ENCODE data around the gene PLCH1.
"Not testable (repeated sequence)": the region's sequence is repeated elsewhere in the genome, so short reads cannot be mapped to it uniquely, and the experiment has no call there.

Gene PLCH1

GRCh38 chr3:155643581-155644165 lies 101.2 kb downstream of the PLCH1 start:
- no peak for ATAC-seq (replicated peaks; ENCODE audit: extremely low read depth, poor library complexity, severe bottlenecking)
- no peaks in the 10 kb centered on the region for H3K36me3 Mint-ChIP-seq (ENCODE audit: insufficient read depth)
- H3K9me3 Mint-ChIP-seq: no peaks in the 10 kb centered on the region
- H3K4me1 Mint-ChIP-seq: no peaks in the 10 kb centered on the region
- no peak overlapping the region for H3K4me3 Mint-ChIP-seq
- no peak overlapping the region for H3K27ac Mint-ChIP-seq (ENCODE audit: low read depth)
- no peak for DNase-seq (ENCODE audit: low spot score in 2 of 2)
- H3K27me3 Mint-ChIP-seq: no peaks in the 10 kb centered on the region

GRCh38 chr3:155641956-155642355 lies 102.9 kb downstream of the PLCH1 start:
- ATAC-seq (replicated peaks; ENCODE audit: extremely low read depth, poor library complexity, severe bottlenecking): no peak
- Mint-ChIP-seq H3K4me3 (no peak overlapping the region), H3K36me3 (ENCODE audit: insufficient read depth) (no peaks in the 10 kb centered on the region), H3K4me1 (no peaks in the 10 kb centered on the region), H3K27ac (ENCODE audit: low read depth) (no peak overlapping the region), H3K9me3 (no peaks in the 10 kb centered on the region), H3K27me3 (no peaks in the 10 kb centered on the region)
- no peak for DNase-seq (ENCODE audit: low spot score in 2 of 2)

GRCh38 chr3:155640098-155640497 lies 104.8 kb downstream of the PLCH1 start:
- Mint-ChIP-seq H3K4me1 (no peaks in the 10 kb centered on the region), H3K9me3 (no peaks in the 10 kb centered on the region), H3K4me3 (no peak overlapping the region), H3K27me3 (no peaks in the 10 kb centered on the region), H3K27ac (ENCODE audit: low read depth) (no peak overlapping the region), H3K36me3 (ENCODE audit: insufficient read depth) (no peaks in the 10 kb centered on the region)
- DNase-seq (ENCODE audit: low spot score in 2 of 2) (no peak), ATAC-seq (replicated peaks; ENCODE audit: extremely low read depth, poor library complexity, severe bottlenecking) (no peak)

- Mint-ChIP-seq H3K4me1 (no peaks in the 10 kb centered on the region), H3K4me3 (no peak overlapping the region), H3K9me3 (no peaks in the 10 kb centered on the region), H3K27ac (ENCODE audit: low read depth) (no peak overlapping the region), H3K27me3 (no peaks in the 10 kb centered on the region), H3K36me3 (ENCODE audit: insufficient read depth) (no peaks in the 10 kb centered on the region)
- DNase-seq (ENCODE audit: low spot score in 2 of 2) (no peak), ATAC-seq (replicated peaks; ENCODE audit: extremely low read depth, poor library complexity, severe bottlenecking) (no peak)
These were observed 105.3 kb downstream of the PLCH1 start for GRCh38 chr3:155639462-155640055.

GRCh38 chr3:155638461-155638860 lies 106.4 kb downstream of the PLCH1 start:
- ATAC-seq (replicated peaks; ENCODE audit: extremely low read depth, poor library complexity, severe bottlenecking); H3K27me3 Mint-ChIP-seq; H3K4me3 Mint-ChIP-seq; DNase-seq (ENCODE audit: low spot score in 2 of 2); H3K36me3 Mint-ChIP-seq (ENCODE audit: insufficient read depth); H3K27ac Mint-ChIP-seq (ENCODE audit: low read depth); H3K4me1 Mint-ChIP-seq; H3K9me3 Mint-ChIP-seq: not testable (repeated sequence)

- ATAC-seq (replicated peaks; ENCODE audit: extremely low read depth, poor library complexity, severe bottlenecking): no peak
These were observed 107.3 kb downstream of the PLCH1 start for GRCh38 chr3:155637567-155637966.

GRCh38 chr3:155635056-155635455 lies 109.8 kb downstream of the PLCH1 start:
- Mint-ChIP-seq H3K4me1 (no peaks in the 10 kb centered on the region), H3K36me3 (ENCODE audit: insufficient read depth) (no peaks in the 10 kb centered on the region), H3K27ac (ENCODE audit: low read depth) (peak overlapping the region; percentile 7), H3K27me3 (peaks cover 13% of the 10 kb centered on the region), H3K4me3 (no peak overlapping the region), H3K9me3 (no peaks in the 10 kb centered on the region)
- DNase-seq (ENCODE audit: low spot score in 2 of 2): no peak
- no peak for ATAC-seq (replicated peaks; ENCODE audit: extremely low read depth, poor library complexity, severe bottlenecking)

More at GRCh38 chr3:155637567-155637966, 107.3 kb downstream of the PLCH1 start:
- Mint-ChIP-seq H3K9me3 (no peaks in the 10 kb centered on the region), H3K27ac (ENCODE audit: low read depth) (no peak overlapping the region), H3K36me3 (ENCODE audit: insufficient read depth) (no peaks in the 10 kb centered on the region), H3K4me1 (no peaks in the 10 kb centered on the region), H3K4me3 (no peak overlapping the region), H3K27me3 (peaks cover under 1% of the 10 kb centered on the region)
- no peak for DNase-seq (ENCODE audit: low spot score in 2 of 2)

- peaks cover 13% of the 10 kb centered on the region for H3K27me3 Mint-ChIP-seq
- no peak overlapping the region for H3K27ac Mint-ChIP-seq (ENCODE audit: low read depth)
- H3K9me3 Mint-ChIP-seq: no peaks in the 10 kb centered on the region
- no peak for DNase-seq (ENCODE audit: low spot score in 2 of 2)
- H3K4me1 Mint-ChIP-seq: no peaks in the 10 kb centered on the region
- no peak for ATAC-seq (replicated peaks; ENCODE audit: extremely low read depth, poor library complexity, severe bottlenecking)
- H3K4me3 Mint-ChIP-seq: no peak overlapping the region
- no peaks in the 10 kb centered on the region for H3K36me3 Mint-ChIP-seq (ENCODE audit: insufficient read depth)
These were observed 110.7 kb downstream of the PLCH1 start for GRCh38 chr3:155634121-155634719.

GRCh38 chr3:155631323-155632019 lies 113.4 kb downstream of the PLCH1 start:
- Mint-ChIP-seq H3K27ac (ENCODE audit: low read depth) (no peak overlapping the region), H3K36me3 (ENCODE audit: insufficient read depth) (no peaks in the 10 kb centered on the region), H3K4me1 (no peaks in the 10 kb centered on the region), H3K9me3 (no peaks in the 10 kb centered on the region), H3K27me3 (peaks cover 13% of the 10 kb centered on the region), H3K4me3 (no peak overlapping the region)
- ATAC-seq (replicated peaks; ENCODE audit: extremely low read depth, poor library complexity, severe bottlenecking): no peak
- no peak for DNase-seq (ENCODE audit: low spot score in 2 of 2)

- ATAC-seq (replicated peaks; ENCODE audit: extremely low read depth, poor library complexity, severe bottlenecking): no peak
These were observed 115.3 kb downstream of the PLCH1 start for GRCh38 chr3:155629556-155629955.

GRCh38 chr3:155629056-155629455 lies 115.8 kb downstream of the PLCH1 start:
- no peaks in the 10 kb centered on the region for H3K9me3 Mint-ChIP-seq
- no peak overlapping the region for H3K4me3 Mint-ChIP-seq
- no peak overlapping the region for H3K27ac Mint-ChIP-seq (ENCODE audit: low read depth)
- H3K4me1 Mint-ChIP-seq: no peaks in the 10 kb centered on the region
- DNase-seq (ENCODE audit: low spot score in 2 of 2): no peak
- H3K27me3 Mint-ChIP-seq: peaks cover 13% of the 10 kb centered on the region
- ATAC-seq (replicated peaks; ENCODE audit: extremely low read depth, poor library complexity, severe bottlenecking): no peak
- H3K36me3 Mint-ChIP-seq (ENCODE audit: insufficient read depth): no peaks in the 10 kb centered on the region

More at GRCh38 chr3:155629556-155629955, 115.3 kb downstream of the PLCH1 start:
- Mint-ChIP-seq H3K36me3 (ENCODE audit: insufficient read depth) (no peaks in the 10 kb centered on the region), H3K27me3 (peaks cover 13% of the 10 kb centered on the region), H3K4me1 (no peaks in the 10 kb centered on the region), H3K4me3 (no peak overlapping the region), H3K9me3 (no peaks in the 10 kb centered on the region), H3K27ac (ENCODE audit: low read depth) (no peak overlapping the region)
- no peak for DNase-seq (ENCODE audit: low spot score in 2 of 2)

GRCh38 chr3:155622647-155623046 lies 122.2 kb downstream of the PLCH1 start:
- not testable (repeated sequence) for H3K27ac Mint-ChIP-seq (ENCODE audit: low read depth); DNase-seq (ENCODE audit: low spot score in 2 of 2); H3K4me3 Mint-ChIP-seq; ATAC-seq (replicated peaks; ENCODE audit: extremely low read depth, poor library complexity, severe bottlenecking); H3K4me1 Mint-ChIP-seq; H3K36me3 Mint-ChIP-seq (ENCODE audit: insufficient read depth)
- Mint-ChIP-seq H3K27me3 (peaks cover 23% of the 10 kb centered on the region), H3K9me3 (peaks cover 14% of the 10 kb centered on the region)

GRCh38 chr3:155620552-155620951 lies 124.3 kb downstream of the PLCH1 start:
- not testable (repeated sequence) for H3K27ac Mint-ChIP-seq (ENCODE audit: low read depth); DNase-seq (ENCODE audit: low spot score in 2 of 2); H3K4me1 Mint-ChIP-seq; H3K36me3 Mint-ChIP-seq (ENCODE audit: insufficient read depth); H3K4me3 Mint-ChIP-seq; ATAC-seq (replicated peaks; ENCODE audit: extremely low read depth, poor library complexity, severe bottlenecking)
- Mint-ChIP-seq H3K9me3 (peaks cover 14% of the 10 kb centered on the region), H3K27me3 (peaks cover 23% of the 10 kb centered on the region)
